D341Med (cell line): ENCODE measurements around the gene B3GAT3.
"Not testable (repeated sequence)": the region's sequence is repeated elsewhere in the genome, so short reads cannot be mapped to it uniquely, and the experiment has no call there.

Experiments used
- DNase-seq: peaks from one replicate; pipeline ENCODE4 v3.0.0; 2012; ENCODE audit warnings: low spot score

B3GAT3 gene

GRCh38 chr11:62577046-62577714, 44.6 kb downstream of the B3GAT3 start:
- DNase-seq = no peak

GRCh38 chr11:62575837-62576236, 45.9 kb downstream of the B3GAT3 start:
- no peak for DNase-seq

GRCh38 chr11:62575156-62575555, 46.6 kb downstream of the B3GAT3 start:
- peak; percentile 30 for DNase-seq

DNA sequence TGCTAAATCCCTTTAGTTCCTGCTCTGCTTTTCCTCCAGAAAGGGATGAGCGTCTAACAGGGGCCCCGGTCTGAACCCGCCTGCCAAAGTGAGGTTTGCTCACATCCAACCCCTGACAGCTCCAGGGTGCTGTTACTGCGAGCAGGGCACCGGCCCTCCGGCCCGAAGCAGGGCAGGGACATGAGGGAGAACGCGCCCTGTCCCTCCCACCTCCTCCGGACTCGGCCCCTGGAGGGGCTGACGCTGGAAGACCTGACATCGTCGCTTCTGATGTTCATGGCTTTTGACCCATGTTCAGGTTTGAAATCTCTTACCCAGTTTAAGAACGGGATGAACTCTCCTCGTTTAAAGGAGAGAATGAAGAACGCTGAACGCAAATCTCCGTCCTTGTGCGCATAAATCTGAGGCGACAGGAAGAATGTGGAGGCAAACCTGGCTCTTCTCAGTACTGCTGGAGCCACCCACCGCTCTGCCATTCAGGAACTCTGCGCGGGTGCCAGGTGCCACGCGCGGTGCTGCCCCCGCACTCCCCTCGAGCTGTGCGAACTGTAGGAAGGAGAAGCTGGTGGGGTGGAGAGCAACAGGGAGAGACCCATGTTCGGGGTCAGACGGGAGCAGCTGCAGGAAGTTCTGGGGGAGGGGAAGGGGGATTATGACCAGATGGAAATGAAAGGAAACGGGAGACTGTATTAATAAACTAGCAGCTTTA, 47.3 kb downstream of the B3GAT3 start:
- peak; percentile 62 for DNase-seq

DNA sequence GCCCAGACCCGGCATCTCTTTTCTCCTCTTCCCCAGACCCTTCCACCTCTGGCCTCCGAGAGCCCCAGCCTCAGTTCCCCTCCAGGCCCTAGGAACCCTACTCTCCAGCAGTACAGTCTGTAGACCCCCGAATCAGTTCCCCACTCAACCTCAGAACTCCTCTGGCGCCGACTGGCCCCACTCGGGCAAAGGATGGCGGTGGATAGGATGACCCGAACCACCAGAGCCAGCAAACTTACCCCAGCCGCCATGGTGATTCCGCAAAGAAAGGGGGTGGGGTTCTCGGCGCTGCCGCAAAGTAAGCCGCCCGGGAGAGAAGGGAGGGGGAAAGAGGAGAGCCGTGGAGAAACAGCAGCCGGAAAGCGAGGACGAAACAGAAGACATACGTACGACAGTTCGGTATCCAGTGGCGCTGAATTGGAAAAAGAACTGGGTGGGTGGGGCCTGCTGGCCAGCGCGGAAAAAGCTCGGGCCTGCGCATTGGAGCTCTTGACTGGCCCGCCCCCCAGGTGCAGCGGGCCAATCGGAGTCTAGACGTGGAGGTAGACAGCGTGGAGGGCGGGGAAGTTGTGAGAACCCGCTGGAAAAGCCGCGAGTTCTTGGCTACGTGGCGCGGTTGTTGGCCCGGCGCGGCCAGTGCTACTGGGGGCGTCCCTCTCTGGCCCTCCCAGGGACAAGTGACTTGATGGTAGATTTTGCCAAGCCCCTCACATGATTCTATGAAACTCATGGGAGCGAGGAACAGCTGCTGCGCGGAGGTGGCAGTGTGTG, 48.0 kb downstream of the B3GAT3 start, which contains the start of gene EEF1G:
EEF1G (minus strand) TSS at position 300 of the 771 bp plus-strand sequence; CDS start at position 251, 49 bp downstream.
- peak; percentile 97 for DNase-seq

DNA sequence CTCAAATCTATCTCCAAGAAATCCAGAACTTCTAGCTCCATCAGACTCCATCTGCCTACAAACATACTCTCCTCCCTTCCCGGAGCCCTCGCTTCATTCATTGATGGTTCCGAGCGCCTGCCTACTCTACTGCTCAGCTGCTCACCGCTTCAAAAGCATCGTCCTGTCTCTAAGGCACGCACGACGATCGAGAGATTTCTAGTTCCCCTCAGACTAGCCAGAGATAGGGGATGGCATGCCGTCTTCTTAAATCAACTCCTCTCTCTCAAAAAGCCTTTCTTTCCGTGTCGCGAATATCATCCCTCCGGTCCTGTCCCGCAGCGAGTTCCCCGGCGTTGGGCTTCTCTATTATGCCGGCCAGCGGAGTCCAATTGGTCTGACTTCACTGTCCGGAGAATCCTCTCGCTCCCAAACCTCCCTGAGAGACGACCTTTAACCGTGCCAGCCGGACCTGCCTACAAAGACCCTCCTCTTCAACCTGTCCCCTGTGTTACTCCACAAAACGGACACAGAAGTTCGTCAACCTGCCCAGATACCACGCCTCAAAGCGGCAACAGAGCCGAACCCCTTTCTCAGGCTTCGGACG, 48.7 kb downstream of the B3GAT3 start:
- DNase-seq = peak; percentile 34

DNA sequence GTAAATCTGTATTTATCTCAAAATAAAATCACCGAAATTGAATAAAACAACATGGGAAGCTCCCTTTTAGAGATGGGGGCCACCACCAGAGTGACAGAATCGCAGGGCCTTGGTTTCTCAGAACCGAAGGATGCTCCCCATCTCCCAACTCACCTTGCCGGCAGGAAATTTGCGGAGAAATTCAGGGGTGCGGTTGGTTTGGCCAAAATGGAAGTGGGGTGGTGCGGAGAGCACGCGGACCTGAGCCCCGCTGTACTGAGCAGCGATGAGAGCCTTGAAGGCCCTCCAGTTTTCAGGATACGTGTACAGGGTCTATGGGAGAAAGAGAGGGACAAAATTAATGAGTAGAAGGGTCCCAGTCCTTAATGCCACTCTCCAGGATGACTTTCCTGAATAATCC, 49.4 kb downstream of the B3GAT3 start:
- DNase-seq = no peak

DNA sequence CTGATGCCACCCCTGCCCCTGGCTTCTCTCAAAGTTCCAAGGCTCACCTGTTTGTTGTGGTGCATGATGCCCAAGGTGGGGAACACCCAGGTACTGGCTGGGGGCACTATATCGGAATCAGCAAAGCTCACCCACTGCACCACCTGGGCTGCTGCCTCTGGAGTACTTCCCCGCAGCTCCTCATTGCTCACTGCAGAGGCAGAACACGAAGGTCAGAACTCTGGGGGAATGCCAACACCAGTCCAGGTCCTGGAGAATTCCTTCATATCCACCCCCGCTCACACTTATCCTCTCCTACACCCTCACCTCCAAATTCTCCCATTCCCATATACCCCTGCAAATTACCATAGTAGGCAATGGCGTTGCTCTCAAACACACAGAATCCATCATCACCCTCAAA, 50.3 kb downstream of the B3GAT3 start:
- not testable (repeated sequence) for DNase-seq

DNA sequence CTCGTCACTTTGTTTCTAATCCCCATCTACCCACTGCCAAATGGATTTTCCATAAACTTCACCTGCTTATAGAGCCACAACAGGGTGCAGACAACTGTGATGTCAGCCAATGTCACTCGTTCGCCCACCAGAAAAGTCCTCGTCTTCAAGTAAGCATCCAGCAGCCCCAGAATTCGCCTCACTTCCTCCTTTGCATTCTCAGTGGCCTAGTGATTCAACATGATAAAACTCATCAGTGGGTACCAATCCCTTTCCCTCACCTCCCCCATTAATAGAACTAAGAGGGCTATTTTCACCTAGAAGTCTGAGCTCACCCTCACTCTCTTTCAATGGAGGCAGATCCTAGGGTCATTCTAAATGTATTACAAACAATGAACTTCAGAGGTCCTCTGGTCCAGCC, 50.9 kb downstream of the B3GAT3 start:
- DNase-seq = not testable (repeated sequence)

- DNase-seq = no peak
Observed at GRCh38 chr11:62569611-62570010, 52.2 kb downstream of the B3GAT3 start.

DNA sequence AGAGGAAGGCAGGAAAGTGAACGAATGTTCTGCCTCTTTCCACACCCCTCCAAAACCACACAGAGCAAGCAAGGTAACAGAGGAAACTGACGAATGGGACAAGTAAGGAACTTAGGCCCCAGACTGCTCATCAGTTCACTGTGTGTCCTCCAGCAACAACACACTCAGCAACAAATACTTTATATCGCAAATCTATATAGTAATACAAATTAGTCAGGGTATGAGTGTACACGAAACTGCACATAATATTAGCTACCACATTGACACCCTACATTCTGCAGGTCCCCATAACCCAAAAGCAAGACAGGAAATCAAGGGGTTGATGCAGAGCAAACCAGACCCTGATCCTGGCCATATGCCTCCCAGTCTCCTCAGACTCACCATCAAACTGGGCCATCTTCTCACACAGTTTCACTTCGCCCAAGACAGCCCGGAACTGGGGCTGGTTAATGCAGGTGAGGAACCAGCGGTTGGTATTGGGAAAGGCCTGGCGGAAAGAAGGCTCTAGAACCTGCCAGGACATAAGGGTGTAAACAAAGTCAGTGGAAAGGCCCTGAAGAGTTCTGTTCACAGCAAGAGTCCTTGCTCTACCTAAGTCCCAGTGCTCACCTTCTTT, 54.7 kb downstream of the B3GAT3 start:
- no peak for DNase-seq

- no peak for DNase-seq
Observed at GRCh38 chr11:62566247-62566646, 55.5 kb downstream of the B3GAT3 start.
